GM12892 (cell line): ENCODE measurements around the gene VPS4A. TPM values are rescaled to one million over a fixed set of nuclear protein-coding genes. Genes with fewer than 3 reads are reported as not detected.

Source experiments
- DNase-seq: peaks from one replicate; pipeline ENCODE4 v3.0.0; 2011; ENCODE audit not compliant: insufficient read length
- FAIRE-seq: peaks from 2 replicates; lab custom pipeline; 2011; peaks lifted over from hg19 to GRCh38; lab: Jason Lieb, UNC
- POLR2A ChIP-seq: IDR thresholded peaks from 2 replicates; pipeline ENCODE4 v1.6.1; 2011; ENCODE audit warnings: low read depth, low read length, control low read depth
- POLR2AphosphoS5 ChIP-seq: IDR thresholded peaks from 2 replicates; pipeline ENCODE4 v1.6.1; 2011; ENCODE audit warnings: low read depth, low read length, control low read depth
- TAF1 ChIP-seq: IDR thresholded peaks from 2 replicates; pipeline ENCODE4 v1.6.1; 2011; ENCODE audit warnings: low read depth, mild to moderate bottlenecking, control low read depth, low read length, borderline replicate concordance
- polyA plus RNA-seq: library from polyadenylated mRNA; unstranded; fragments of >200 nt; gene quantifications from one replicate; pipeline ENCODE4 v1.2.1, GENCODE V29; 2012; ENCODE audit warnings: missing spikeins, inconsistent platforms; ENCODE audit not compliant: missing spikeins

Gene VPS4A
- 22.5 TPM for polyA plus RNA-seq

DNA sequence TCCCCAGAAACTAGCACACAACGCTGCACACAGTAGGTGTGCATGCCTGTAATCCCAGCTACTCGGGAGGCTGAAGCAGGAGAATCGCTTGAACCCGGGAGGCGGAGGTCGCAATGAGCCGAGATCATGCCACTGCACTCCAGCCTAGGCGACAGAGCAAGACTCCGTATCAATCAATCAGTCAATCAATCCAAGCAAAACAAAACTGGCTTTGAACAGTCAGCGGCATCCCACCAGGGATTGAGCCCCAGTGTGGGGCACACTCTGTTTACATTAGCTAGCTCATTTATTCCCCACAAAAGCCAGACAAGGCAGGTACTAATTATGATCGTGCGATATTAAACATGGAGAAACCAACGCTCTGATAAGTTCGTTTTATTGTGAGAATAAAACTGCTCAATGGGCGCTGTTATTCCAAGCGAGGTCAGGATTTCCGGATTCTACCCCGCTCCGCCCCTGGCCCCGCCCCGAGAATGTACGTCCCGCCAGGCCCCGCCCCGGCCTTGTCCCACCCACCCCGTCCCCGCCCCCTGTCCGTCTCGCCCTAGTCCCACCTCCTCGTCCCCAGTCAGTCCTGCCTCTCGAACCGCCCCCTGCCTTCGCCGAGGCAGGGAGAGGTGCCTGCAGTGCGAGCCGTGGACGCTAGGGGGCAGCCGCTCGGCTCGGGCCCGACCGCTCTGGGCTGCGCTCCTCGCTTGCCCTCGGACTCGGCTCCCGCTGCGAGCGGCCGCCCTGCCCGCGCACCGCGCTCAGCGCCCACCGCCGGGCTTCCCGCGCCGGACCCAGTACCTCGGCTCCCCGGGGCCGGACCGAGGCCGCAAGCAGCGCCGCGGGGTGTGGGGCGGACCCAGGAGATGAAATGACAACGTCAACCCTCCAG lies at the start of gene VPS4A:
VPS4A (plus strand) TSS at position 698 of the 880 bp plus-strand sequence; CDS start at position 860, 162 bp downstream.
- DNase-seq, result peak; percentile 93
- TF ChIP-seq TAF1, result peak; percentile 66; the same call in 1 of the 2 replicates
- TF ChIP-seq POLR2A, result peak; percentile 76
- no peak; the same call in 1 of the 2 replicates for TF ChIP-seq POLR2AphosphoS5
- FAIRE-seq, result peak; percentile 99

DNA sequence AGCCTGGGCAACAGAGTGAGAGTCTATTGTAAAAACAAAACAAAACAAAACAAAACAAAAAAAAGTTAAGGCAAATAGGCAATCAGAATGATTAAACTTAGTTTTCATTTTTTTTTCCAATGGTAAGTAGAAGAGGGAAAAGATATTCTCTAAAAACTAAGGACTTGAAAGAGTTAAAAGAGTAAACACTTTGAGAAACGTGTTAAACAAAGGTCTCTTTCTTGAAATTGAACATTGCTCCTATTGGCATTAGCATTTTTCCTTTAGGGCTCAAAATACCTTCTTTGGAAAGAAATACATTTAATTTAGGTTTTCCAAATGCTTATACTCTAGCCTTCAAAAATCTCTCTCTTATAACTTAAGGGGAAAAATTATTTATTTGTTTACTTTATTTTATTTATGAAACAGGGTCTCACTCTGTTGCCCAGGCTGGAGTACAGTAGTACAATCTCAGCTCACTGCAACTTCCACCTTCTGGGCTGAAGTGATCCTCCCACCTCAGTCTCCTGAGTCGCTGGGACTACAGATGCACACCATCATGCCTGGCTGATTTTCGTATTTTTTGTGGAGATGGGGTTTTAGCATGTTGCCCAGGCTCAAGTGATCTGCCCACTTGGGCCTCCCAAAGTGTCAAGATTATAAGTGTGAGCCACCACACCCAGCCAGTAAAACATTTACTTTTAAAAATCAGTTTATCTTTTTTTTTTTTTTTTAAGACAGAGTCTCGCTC lies 44.7 kb upstream of the VPS4A start:
- FAIRE-seq, result no peak
- TF ChIP-seq POLR2A, result no peak
- TF ChIP-seq TAF1, result no peak
- no peak for TF ChIP-seq POLR2AphosphoS5
- no peak for DNase-seq

DNA sequence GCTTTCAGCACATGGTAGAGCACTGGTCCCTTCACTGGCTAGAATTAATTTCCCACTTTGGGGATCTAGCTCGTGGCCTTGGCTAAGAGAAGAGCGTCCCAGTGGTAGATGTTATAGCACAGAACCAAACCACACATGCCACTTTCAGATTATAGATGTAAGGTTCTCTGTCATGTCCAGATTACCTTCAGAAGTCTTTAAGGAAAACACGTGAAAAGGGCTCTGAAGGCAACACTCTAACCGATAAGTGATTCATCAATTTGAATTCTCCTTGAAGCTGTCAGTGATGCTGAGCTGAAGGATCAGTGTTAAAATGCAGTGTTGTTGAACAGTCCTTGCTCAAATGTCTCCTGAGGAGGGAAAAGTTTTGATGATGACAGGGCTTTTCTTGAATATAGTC lies 43.5 kb upstream of the VPS4A start:
- DNase-seq (no peak), FAIRE-seq (no peak)
- TF ChIP-seq TAF1, result no peak
- no peak for TF ChIP-seq POLR2A
- no peak for TF ChIP-seq POLR2AphosphoS5

DNA sequence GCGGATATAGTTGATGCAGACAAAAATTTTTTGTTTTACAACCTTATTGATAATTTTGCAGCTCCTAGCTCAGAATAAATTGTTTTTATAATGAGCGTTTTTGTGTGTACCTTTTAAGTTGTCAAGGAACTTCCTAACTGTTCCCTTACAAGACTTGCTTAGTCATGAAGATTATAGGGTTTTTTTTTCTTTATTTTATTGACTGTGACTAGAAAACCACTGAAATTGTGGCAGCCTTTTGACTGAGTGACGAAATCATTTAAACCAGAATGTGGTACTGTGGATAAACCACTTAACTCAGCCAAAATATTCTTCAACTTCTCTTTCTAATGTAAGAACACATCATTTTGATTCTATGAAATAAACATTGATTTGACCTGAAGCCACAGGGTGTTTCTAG lies 40.8 kb upstream of the VPS4A start:
- no peak for FAIRE-seq
- DNase-seq, result no peak
- TF ChIP-seq TAF1, result no peak
- TF ChIP-seq POLR2AphosphoS5, result no peak
- TF ChIP-seq POLR2A, result no peak

DNA sequence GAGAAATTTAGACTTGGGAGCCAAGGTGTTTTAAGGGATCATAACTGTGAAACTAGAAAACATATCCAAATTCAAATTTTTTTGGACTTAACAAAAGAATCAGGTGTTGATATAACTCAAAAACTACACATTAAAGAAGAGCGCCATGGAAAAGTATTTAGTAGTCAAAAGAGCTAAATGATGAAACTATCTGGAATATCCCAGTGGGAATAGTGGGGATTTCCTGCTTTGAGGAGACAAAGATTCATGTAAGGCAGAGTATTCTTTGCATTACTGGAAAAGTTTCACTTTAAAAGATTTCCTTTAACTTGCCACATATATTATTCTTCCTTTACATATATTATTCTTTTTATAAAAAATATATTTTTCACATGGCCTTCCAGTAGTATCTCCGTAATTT lies 40.3 kb upstream of the VPS4A start:
- FAIRE-seq, result no peak
- TF ChIP-seq TAF1 (no peak), POLR2AphosphoS5 (no peak), POLR2A (no peak)
- no peak for DNase-seq

DNA sequence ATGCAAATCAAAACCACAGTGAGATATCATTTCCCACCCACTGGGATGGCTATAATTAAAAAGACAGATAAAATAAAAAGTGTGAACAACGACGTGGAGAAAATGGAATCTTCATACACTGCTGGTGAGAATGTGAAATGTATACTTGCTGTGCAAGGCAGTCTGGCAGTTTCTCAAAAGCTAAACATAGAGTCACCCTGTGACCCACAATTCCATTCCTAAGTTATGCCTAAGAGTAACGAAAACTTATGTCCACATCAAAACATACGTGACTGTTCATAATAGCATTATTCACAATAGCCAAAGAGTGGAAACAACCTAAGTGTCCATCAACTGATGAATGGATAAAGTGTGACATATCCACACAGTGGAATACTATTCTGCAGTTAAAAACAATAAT lies 38.1 kb upstream of the VPS4A start:
- FAIRE-seq, result peak; percentile 27
- TF ChIP-seq POLR2A (no peak), TAF1 (no peak), POLR2AphosphoS5 (no peak)
- no peak for DNase-seq

DNA sequence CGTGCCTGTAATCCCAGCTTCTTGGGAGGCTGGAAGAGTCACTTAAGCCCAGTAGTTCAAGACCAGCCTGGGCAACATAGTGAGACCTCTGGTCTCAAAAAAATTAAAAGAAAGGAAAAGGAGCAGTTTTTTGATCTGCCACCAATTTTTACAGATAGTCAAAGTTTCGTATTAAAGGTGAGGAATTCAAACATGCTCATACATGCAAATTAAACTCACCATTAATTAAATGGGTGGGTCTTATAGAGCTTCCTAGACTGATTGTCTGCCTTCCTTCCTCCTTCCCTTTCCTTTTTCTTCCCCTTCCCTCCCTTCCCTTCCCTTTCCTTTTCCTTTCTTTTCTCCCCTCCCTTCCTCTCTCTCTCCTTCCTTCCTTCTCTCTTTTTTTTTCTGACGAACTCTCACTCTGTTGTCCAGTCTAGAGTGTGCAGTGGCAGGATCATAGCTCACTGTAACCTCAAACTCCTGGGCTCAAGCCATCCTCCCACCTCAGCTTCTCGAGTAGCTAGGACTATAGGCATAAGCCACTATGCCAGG lies 36.4 kb upstream of the VPS4A start:
- TF ChIP-seq TAF1 (no peak), POLR2A (no peak), POLR2AphosphoS5 (no peak)
- DNase-seq (no peak), FAIRE-seq (no peak)

DNA sequence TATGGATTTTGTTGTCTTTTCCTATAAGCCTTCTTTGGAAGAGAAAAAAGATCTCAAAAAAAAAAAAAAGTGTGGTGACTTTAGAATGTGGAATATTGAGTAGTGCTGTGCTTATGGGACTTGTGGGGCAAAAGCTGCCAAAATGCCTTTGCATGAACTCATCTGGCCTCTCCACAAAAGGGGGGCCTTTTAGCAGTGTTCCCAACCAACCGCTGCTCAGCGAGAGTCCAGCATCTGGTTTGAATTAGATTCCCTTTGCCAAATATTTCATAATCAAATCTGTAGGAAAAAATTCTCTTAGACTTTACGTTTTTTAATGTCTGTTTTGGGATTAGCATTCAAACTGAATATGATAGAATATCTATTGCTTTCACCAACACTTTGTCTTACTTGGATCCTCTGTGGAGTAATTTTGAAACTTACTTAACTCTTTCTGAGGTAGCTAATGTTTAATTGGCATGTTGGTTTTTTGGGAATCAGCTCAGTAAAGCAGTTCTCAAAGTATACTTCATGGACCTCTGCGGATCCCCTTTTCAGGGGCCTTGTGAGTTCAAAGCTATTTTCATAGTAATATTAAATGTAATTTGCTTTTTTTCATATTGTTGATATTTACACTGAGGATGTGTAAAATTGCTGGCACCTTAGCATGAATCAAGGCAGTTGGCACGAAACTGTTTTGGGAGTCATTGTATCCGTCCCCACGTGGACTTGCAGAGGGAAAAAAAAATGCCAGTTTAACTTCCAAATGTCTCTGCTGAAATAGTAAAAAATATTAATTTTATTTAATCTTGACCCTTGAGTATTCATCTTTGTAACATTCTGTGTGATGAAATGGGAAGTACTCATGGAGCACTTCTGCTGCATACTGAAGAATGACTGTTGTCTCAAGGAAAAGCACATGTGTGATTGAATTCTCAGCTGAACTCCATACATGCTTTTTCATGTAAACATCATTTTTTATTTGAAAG lies 34.7 kb upstream of the VPS4A start:
- DNase-seq (no peak), FAIRE-seq (no peak)
- TF ChIP-seq TAF1 (no peak), POLR2A (no peak)

DNA sequence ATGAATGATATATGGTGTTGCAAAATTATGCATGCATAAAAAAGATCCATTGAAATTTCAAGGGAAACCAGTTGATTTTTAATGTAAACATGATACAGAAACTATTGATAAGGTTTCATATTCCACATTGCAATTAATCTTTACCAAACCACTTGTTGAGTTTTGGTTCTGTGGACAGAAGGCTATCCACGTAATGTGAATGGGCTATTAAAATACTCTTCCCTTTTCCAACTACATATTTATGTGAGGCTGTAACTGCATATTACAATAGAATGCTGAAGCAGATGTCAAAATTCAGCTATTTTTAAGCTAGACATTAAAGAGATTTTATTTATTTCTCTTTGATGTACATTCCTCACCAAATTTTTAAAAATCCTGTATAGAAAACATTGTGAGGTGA lies 33.7 kb upstream of the VPS4A start:
- DNase-seq (no peak), FAIRE-seq (no peak)
- no peak for TF ChIP-seq TAF1
- TF ChIP-seq POLR2AphosphoS5, result no peak
- TF ChIP-seq POLR2A, result no peak

DNA sequence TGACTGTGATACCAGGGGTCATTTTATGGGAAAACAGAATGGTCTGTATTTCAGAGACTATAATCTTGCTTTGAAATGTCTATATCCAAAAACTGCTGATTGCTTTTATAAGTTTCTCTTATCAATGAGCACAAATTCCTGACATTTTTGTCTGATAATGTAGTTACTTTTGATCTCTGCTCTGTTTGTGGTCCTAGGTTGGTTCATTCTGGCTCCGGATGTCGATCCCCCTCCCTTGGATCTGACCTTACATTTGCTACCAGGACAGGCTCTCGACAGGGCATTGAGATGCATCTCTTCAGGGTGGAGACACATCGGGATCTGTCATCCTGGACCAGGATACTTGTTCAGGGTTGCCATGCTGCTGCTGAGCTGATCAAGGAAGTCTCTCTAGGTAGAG lies 27.3 kb upstream of the VPS4A start:
- DNase-seq (no peak), FAIRE-seq (no peak)
- TF ChIP-seq TAF1 (no peak), POLR2A (no peak), POLR2AphosphoS5 (no peak)

DNA sequence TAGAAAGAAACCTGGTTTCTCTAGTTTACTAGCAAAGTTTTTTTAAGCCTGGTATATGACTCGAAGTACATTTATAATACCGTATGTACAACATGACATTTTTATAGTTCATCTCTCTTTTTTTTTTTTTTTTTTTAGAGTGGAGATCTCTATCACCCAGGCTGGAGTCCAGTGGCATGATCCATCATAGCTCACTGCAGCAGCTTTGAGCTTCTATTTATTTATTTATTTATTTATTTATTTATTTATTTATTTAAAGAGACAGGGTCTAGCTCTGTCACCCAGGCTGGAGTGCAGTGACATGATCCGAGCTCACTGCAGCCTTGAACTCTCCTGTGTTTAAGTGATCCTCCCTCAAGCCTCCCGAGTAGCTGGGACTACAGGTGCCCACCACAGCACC lies 25.9 kb upstream of the VPS4A start:
- DNase-seq (no peak), FAIRE-seq (no peak)
- no peak for TF ChIP-seq POLR2A
- TF ChIP-seq TAF1, result no peak
- no peak for TF ChIP-seq POLR2AphosphoS5
